PC-9 (cell line): ENCODE measurements around the gene MED26.

Experiments
- CTCF ChIP-seq: fragments of 200-600 bp; sonication (generic); conservative IDR thresholded peaks from 2 replicates; pipeline ENCODE4 v1.6.1; 2017; ENCODE audit warnings: mixed run types, antibody characterized with exemption, mild to moderate bottlenecking, moderate library complexity
- EZH2 ChIP-seq: fragments of 200-600 bp; sonication (generic); IDR thresholded peaks from 2 replicates; pipeline ENCODE4 v1.8.0; 2017; ENCODE audit warnings: antibody characterized with exemption, low read depth

GRCh38 chr19:16668176-16668575 lies 40.2 kb upstream of the MED26 start:
- TF ChIP-seq CTCF (no peak), EZH2 (no peak)
